Hematopoietic multipotent progenitor cell treated with erythropoietin and hydrocortisone succinate and interleukin-3 and kit ligand, for 8 days (in vitro differentiated cells): ENCODE data around the gene SLAMF1.

Experiments used
- DNase-seq: peaks from one replicate; pipeline ENCODE4 v3.0.0-alpha.2; 2015

SLAMF1 gene

DNA sequence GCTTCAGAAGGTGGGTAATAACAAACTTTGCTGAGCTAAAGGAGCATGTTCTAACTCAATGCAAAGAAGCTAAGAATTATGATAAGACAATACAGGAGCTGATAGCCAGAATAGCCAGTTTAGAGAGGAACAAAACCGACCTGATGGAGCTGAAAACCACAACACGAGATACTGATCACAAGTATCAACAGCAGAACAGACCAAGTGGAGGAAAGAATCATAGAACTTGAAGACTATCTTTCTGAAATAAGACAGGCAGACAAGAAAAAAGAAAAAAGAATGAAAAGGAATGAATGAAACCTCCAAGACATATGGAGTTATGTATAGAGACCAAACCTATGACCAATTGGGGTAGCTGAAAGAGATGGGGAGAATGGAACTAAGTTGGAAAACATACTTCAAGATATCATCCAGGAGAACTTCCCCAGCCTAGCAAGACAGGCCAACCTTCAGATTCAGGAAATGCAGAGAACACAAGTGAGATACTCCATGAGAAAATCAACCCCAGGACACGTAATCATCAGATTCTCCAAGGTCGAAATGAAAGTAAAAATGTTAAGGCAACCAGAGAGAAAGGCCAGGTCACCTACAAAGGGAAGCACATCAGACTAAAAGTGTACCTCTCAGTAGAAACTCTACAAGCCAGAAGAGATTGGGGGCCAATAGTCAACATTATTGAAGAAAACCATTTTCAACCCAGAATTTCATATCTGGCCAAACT lies 88.0 kb downstream of the SLAMF1 start:
- DNase-seq, result peak; percentile 73
